A549 (cell line): Measurements from ENCODE around the gene SOX11. TPM values are rescaled to one million over a fixed set of nuclear protein-coding genes. Genes with fewer than 3 reads are reported as not detected.
"Not testable (repeated sequence)": the region's sequence is repeated elsewhere in the genome, so short reads cannot be mapped to it uniquely, and the experiment has no call there.

ENCODE experiments used
- ATAC-seq, 2 experiments: fragments of 200-7000 bp in 1 of 2; fragments of >200 bp in 1 of 2; cut with Nextera tagmentation in 1 of 2; cut with Tn5 transposase in 1 of 2; 3 replicates each; pipeline versions ENCODE4 v1.8.0 to v1.9.1; 2018 to 2020; ENCODE audit warnings: mild to moderate bottlenecking in 1 of 2, moderate library complexity in 1 of 2
- CTCF ChIA-PET: fragments of 300-600 bp; sonication (Branson Sonifier 250); formaldehyde crosslinking; extraction: SDS; loops from one replicate; lab custom pipeline; 2021; ENCODE audit warnings: antibody characterized with exemption, inconsistent platforms; lab: Yijun Ruan, JAX
- POLR2A ChIA-PET: fragments of 350-600 bp; formaldehyde crosslinking; extraction: SDS; loops from one replicate; lab custom pipeline; 2021; ENCODE audit warnings: antibody characterized with exemption, inconsistent platforms; lab: Yijun Ruan, JAX
- DNase-seq, 2 experiments: peaks; one replicate each; pipeline versions ENCODE4 v3.0.0 to v3.0.0-alpha.2; 2011 to 2016; ENCODE audit warnings: low read depth in 1 of 2, low spot score in 1 of 2
- FAIRE-seq: peaks from 2 replicates; lab custom pipeline; 2011; peaks lifted over from hg19 to GRCh38; lab: Jason Lieb, UNC
- H3K27ac ChIP-seq, 2 experiments: fragments of >200 bp; sonication (Bioruptor Twin); formaldehyde crosslinking; 3 replicates each; pipeline ENCODE4 v1.5.1; 2016 to 2017
- H3K4me1 ChIP-seq: fragments of >200 bp; sonication (Bioruptor Twin); formaldehyde crosslinking; 3 replicates; pipeline ENCODE4 v1.6.1; 2016
- H3K4me2 ChIP-seq: fragments of >200 bp; sonication (Bioruptor Twin); formaldehyde crosslinking; 3 replicates; pipeline ENCODE4 v1.6.1; 2016
- H3K4me3 ChIP-seq: fragments of >200 bp; sonication (Bioruptor Twin); formaldehyde crosslinking; 3 replicates; pipeline ENCODE4 v1.5.1; 2016
- H3K9me3 ChIP-seq: fragments of >200 bp; sonication (Bioruptor Twin); formaldehyde crosslinking; 3 replicates; pipeline ENCODE4 v1.6.1; 2016
- ATOH8 ChIP-seq: fragments of 250-450 bp; sonication (Bioruptor Pico); IDR thresholded peaks from 2 replicates; pipeline ENCODE4 v1.5.0; 2020; ENCODE audit warnings: low read depth, mild to moderate bottlenecking, moderate library complexity
- BCL3 ChIP-seq: fragments of >200 bp; sonication (Bioruptor Twin); formaldehyde crosslinking; IDR thresholded peaks from 3 replicates; pipeline ENCODE4 v1.6.1; 2016
- CBX8 ChIP-seq: fragments of 200-600 bp; sonication (generic); IDR thresholded peaks from 2 replicates; pipeline ENCODE4 v1.6.1; 2016
- CEBPB ChIP-seq, 2 experiments: fragments of >200 bp in 1 of 2; sonication (Bioruptor Twin) in 1 of 2; formaldehyde crosslinking in 1 of 2; IDR thresholded peaks; 2 replicates each; pipeline ENCODE4 v1.6.1; 2012 to 2016
- E2F6 ChIP-seq: IDR thresholded peaks from 2 replicates; pipeline ENCODE4 v1.6.1; 2012; ENCODE audit warnings: low read depth, borderline replicate concordance
- ESRRA ChIP-seq: fragments of 150-350 bp; IDR thresholded peaks from 2 replicates; pipeline ENCODE4 v1.6.1; 2014; ENCODE audit warnings: mild to moderate bottlenecking, low read length, borderline replicate concordance
- FOSL2 ChIP-seq, 2 experiments: fragments of 450-650 bp in 1 of 2; fragments of >200 bp in 1 of 2; sonication (Bioruptor Twin) in 1 of 2; formaldehyde crosslinking; IDR thresholded peaks; 2 replicates each; pipeline versions ENCODE4 v1.5.0 to v1.6.1; 2016 to 2020; ENCODE audit warnings: mild to moderate bottlenecking in 1 of 2, moderate library complexity in 1 of 2
- HDAC2 ChIP-seq: fragments of 200-600 bp; sonication (generic); IDR thresholded peaks from 2 replicates; pipeline ENCODE4 v1.6.1; 2016
- JUN ChIP-seq, 2 experiments: fragments of >200 bp; sonication (Bioruptor Twin); formaldehyde crosslinking; IDR thresholded peaks; 2 replicates in 1 of 2; 3 replicates in 1 of 2; pipeline ENCODE4 v1.6.1; 2016 to 2017
- JUNB ChIP-seq: fragments of >200 bp; sonication (Bioruptor Twin); formaldehyde crosslinking; IDR thresholded peaks from 2 replicates; pipeline ENCODE4 v1.6.1; 2016
- KDM5A ChIP-seq: fragments of 200-600 bp; sonication (generic); IDR thresholded peaks from 2 replicates; pipeline ENCODE4 v1.6.1; 2016; ENCODE audit warnings: antibody characterized with exemption, mild to moderate bottlenecking
- MAX ChIP-seq: IDR thresholded peaks from 2 replicates; pipeline ENCODE4 v1.6.1; 2012
- MAZ ChIP-seq: fragments of 150-350 bp; IDR thresholded peaks from 2 replicates; pipeline ENCODE4 v1.6.1; 2014; ENCODE audit warnings: antibody characterized with exemption, low read depth, low read length, borderline replicate concordance
- PBX3 ChIP-seq: IDR thresholded peaks from 2 replicates; pipeline ENCODE4 v1.6.1; 2012
- PHF8 ChIP-seq: fragments of 200-600 bp; sonication (generic); IDR thresholded peaks from 2 replicates; pipeline ENCODE4 v1.6.1; 2016; ENCODE audit warnings: low read depth, mild to moderate bottlenecking, antibody characterized with exemption, moderate library complexity, borderline replicate concordance
- POLR2A ChIP-seq: IDR thresholded peaks from 2 replicates; pipeline ENCODE4 v1.6.1; 2012; ENCODE audit warnings: mild to moderate bottlenecking, low read length
- RAD21 ChIP-seq, 2 experiments: fragments of >200 bp in 1 of 2; sonication (Bioruptor Twin) in 1 of 2; formaldehyde crosslinking in 1 of 2; IDR thresholded peaks in 1 of 2; conservative IDR thresholded peaks in 1 of 2; 2 replicates in 1 of 2; 3 replicates in 1 of 2; pipeline ENCODE4 v1.6.1; 2012 to 2018; ENCODE audit warnings: inconsistent platforms in 1 of 2
- RCOR1 ChIP-seq: fragments of 150-350 bp; IDR thresholded peaks from 2 replicates; pipeline ENCODE4 v1.6.1; 2014; ENCODE audit warnings: antibody characterized with exemption, low read length, low read depth
- RFX5 ChIP-seq: fragments of 450-650 bp; IDR thresholded peaks from 2 replicates; pipeline ENCODE4 v1.7.1; 2014; ENCODE audit warnings: antibody characterized with exemption, mild to moderate bottlenecking, moderate library complexity
- RNF2 ChIP-seq: fragments of 200-600 bp; sonication (generic); IDR thresholded peaks from 2 replicates; pipeline ENCODE4 v1.6.1; 2016; ENCODE audit warnings: low read depth, mild to moderate bottlenecking, antibody characterized with exemption, moderate library complexity, borderline replicate concordance
- SMC3 ChIP-seq: fragments of >200 bp; sonication (Bioruptor Twin); formaldehyde crosslinking; IDR thresholded peaks from 3 replicates; pipeline ENCODE4 v1.6.1; 2018; ENCODE audit warnings: inconsistent platforms
- TP53 ChIP-seq: fragments of 250-450 bp; sonication (Bioruptor Pico); IDR thresholded peaks from 2 replicates; pipeline ENCODE4 v1.5.0; 2021; ENCODE audit warnings: mild to moderate bottlenecking, moderate library complexity
- USF2 ChIP-seq: fragments of 450-650 bp; IDR thresholded peaks from 2 replicates; pipeline ENCODE4 v1.6.1; 2014; ENCODE audit warnings: antibody characterized with exemption
- ZC3H11A ChIP-seq: fragments of 450-650 bp; IDR thresholded peaks from 2 replicates; pipeline ENCODE4 v1.6.1; 2014; ENCODE audit warnings: antibody characterized with exemption, mild to moderate bottlenecking
- ZFP36 ChIP-seq: fragments of 450-650 bp; IDR thresholded peaks from 2 replicates; pipeline ENCODE4 v1.6.1; 2014; ENCODE audit warnings: borderline replicate concordance; ENCODE audit not compliant: partially characterized antibody
- WGBS: methylation state at CpG from one replicate; pipeline ENCODE4 v1.1.6; 2017; ENCODE audit errors: missing lambda C conversion rate; 5-methylcytosine and 5-hydroxymethylcytosine counted together
- polyA minus RNA-seq: library from RNA; depleted of rRNA, polyadenylated mRNA; stranded (reverse); fragments of >200 nt; gene quantifications from 2 replicates; pipeline ENCODE4 v1.2.3, GENCODE V29; 2011; rRNA and poly(A)+ RNA removed
- polyA plus RNA-seq, 4 experiments: library from polyadenylated mRNA; depleted of rRNA in 3 of 4; stranded (reverse); fragments of >200 nt; fragmentation: RNase III in 1 of 4; extraction: RNeasy Plus Mini Kit Qiagen cat#74134 plus additional on column Dnase treatment in 1 of 4; gene quantifications; 2 replicates in 3 of 4; 3 replicates in 1 of 4; pipeline ENCODE4 v1.2.3, GENCODE V29; 2011 to 2017

Gene SOX11
- not detected in 2 replicates for polyA plus RNA-seq (2011; rRNA removed)
- polyA plus RNA-seq (2012; cell fraction: cytosol; rRNA removed), result under 0.01 TPM in 1 of 2 replicates, not detected in the other
- not detected in 2 replicates for polyA plus RNA-seq (2012; cell fraction: nucleus; rRNA removed)
- not detected in 3 replicates for polyA plus RNA-seq (2017; fragmentation: RNase III; extraction: RNeasy Plus Mini Kit Qiagen cat#74134 plus additional on column Dnase treatment)
- under 0.01 TPM in 1 of 2 replicates, not detected in the other for polyA minus RNA-seq

GRCh38 chr2:5691985-5692529, at the start of gene SOX11:
Gene SOX11 (plus strand): TSS chr2:5692384. CDS start chr2:5692722, 338 bp downstream.
- Histone ChIP-seq H3K4me3 (no peak within 1 kb of the TSS), H3K4me1 (no peaks in the 10 kb centered on the region), H3K4me2 (no peak within 1 kb of the TSS), H3K9me3 (no peaks in the 10 kb centered on the region; the same call in 2 of the 3 replicates), H3K27ac (no peak within 1 kb of the TSS)
- no peak for ATAC-seq
- CTCF ChIA-PET, result no interaction called here
- TF ChIP-seq HDAC2 (no peak), USF2 (no peak), ESRRA (no peak), TP53 (CRISPR knock-in tag) (no peak), JUN (IDR thresholded peaks at IDR 0.05) (no peak), SMC3 (no peak), JUNB (no peak), RAD21 (conservative IDR thresholded peaks at IDR 0.05 in 1 of 2, IDR thresholded peaks at IDR 0.05 in 1 of 2) (no peak), PHF8 (no peak), CBX8 (no peak), ZFP36 (no peak), POLR2A (no peak), MAZ (no peak), RFX5 (no peak), RNF2 (no peak)
- POLR2A ChIA-PET, result no interaction called here
- no peak for FAIRE-seq
- 38% methylated on average over 36 of the region's 60 CpGs for WGBS
- DNase-seq, result no peak

- H3K4me3 ChIP-seq, H3K4me1 ChIP-seq, POLR2A ChIA-PET, CTCF ChIA-PET, FAIRE-seq, DNase-seq, H3K4me2 ChIP-seq, H3K9me3 ChIP-seq, ATAC-seq, H3K27ac ChIP-seq: not testable (repeated sequence)
- 0% methylated on average over 2 of the region's 2 CpGs for WGBS
These were observed 39.5 kb upstream of the SOX11 start for GRCh38 chr2:5652734-5653133.

- DNase-seq, H3K27ac ChIP-seq, H3K4me3 ChIP-seq, FAIRE-seq, POLR2A ChIA-PET, H3K4me1 ChIP-seq, H3K4me2 ChIP-seq, H3K9me3 ChIP-seq, CTCF ChIA-PET, ATAC-seq: not testable (repeated sequence)
- 7% methylated on average over 4 of the region's 4 CpGs for WGBS
These were observed 38.4 kb upstream of the SOX11 start for GRCh38 chr2:5653756-5654155.

GRCh38 chr2:5657231-5657630, 35.0 kb upstream of the SOX11 start:
- CTCF ChIA-PET, result no interaction called here
- no peak overlapping the region for H3K4me3 ChIP-seq
- POLR2A ChIA-PET, result no interaction called here
- DNase-seq (no peak), FAIRE-seq (no peak), ATAC-seq (no peak)
- H3K4me2 ChIP-seq, result no peak overlapping the region
- WGBS, result 4% methylated on average over 4 of the region's 4 CpGs
- no peak overlapping the region for H3K27ac ChIP-seq
- H3K9me3 ChIP-seq, result no peaks in the 10 kb centered on the region
- no peaks in the 10 kb centered on the region for H3K4me1 ChIP-seq
- TF ChIP-seq RCOR1 (no peak), PBX3 (no peak), JUN (IDR thresholded peaks at IDR 0.05) (no peak), E2F6 (no peak), ZC3H11A (no peak), FOSL2 (IDR thresholded peaks at IDR 0.05) (no peak), FOSL2 (CRISPR knock-in tag; IDR thresholded peaks at IDR 0.05) (no peak), BCL3 (no peak), ATOH8 (CRISPR knock-in tag) (no peak), USF2 (no peak), KDM5A (no peak), CEBPB (IDR thresholded peaks at IDR 0.05) (no peak), MAX (no peak)
